ENCODE measurements around the gene TUBB.

The TUBB gene

GRCh38 chr6:30685157-30686008 lies 34.8 kb upstream of the TUBB start:
- no peak for DNase-seq (ENCODE audit: extremely low read depth, low read depth)
- H3K4me3 ChIP-seq (replicated peaks; ENCODE audit: low read depth, low read length): peak overlapping the region; percentile 79
- TF ChIP-seq, protein P1, sequence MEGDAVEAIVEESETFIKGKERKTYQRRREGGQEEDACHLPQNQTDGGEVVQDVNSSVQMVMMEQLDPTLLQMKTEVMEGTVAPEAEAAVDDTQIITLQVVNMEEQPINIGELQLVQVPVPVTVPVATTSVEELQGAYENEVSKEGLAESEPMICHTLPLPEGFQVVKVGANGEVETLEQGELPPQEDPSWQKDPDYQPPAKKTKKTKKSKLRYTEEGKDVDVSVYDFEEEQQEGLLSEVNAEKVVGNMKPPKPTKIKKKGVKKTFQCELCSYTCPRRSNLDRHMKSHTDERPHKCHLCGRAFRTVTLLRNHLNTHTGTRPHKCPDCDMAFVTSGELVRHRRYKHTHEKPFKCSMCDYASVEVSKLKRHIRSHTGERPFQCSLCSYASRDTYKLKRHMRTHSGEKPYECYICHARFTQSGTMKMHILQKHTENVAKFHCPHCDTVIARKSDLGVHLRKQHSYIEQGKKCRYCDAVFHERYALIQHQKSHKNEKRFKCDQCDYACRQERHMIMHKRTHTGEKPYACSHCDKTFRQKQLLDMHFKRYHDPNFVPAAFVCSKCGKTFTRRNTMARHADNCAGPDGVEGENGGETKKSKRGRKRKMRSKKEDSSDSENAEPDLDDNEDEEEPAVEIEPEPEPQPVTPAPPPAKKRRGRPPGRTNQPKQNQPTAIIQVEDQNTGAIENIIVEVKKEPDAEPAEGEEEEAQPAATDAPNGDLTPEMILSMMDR (IDR thresholded peaks at IDR 0.05; ENCODE audit: low read depth, low read length, missing control alignments): peak; percentile 27

- peak within 1 kb of the TSS; percentile 79 for H3K4me3 ChIP-seq (replicated peaks; ENCODE audit: low read depth, low read length)
- TF ChIP-seq, protein P1 (IDR thresholded peaks at IDR 0.05; ENCODE audit: low read depth, low read length, missing control alignments): no peak
- no peak for DNase-seq (ENCODE audit: extremely low read depth, low read depth)
Measured at GRCh38 chr6:30686009-30686907, 33.9 kb upstream of the TUBB start, which contains the start of gene PPP1R18. TSS of gene PPP1R18 (minus strand) at chr6:30686645. CDS start at chr6:30686018, 627 bp downstream.

GRCh38 chr6:30686908-30687658 lies 33.1 kb upstream of the TUBB start:
- H3K4me3 ChIP-seq (replicated peaks; ENCODE audit: low read depth, low read length): peak overlapping the region; percentile 79

GRCh38 chr6:30687659-30688431 lies 32.3 kb upstream of the TUBB start:
- TF ChIP-seq, protein P1 (IDR thresholded peaks at IDR 0.05; ENCODE audit: low read depth, low read length, missing control alignments): peak; percentile 22
- peak overlapping the region; percentile 79 for H3K4me3 ChIP-seq (replicated peaks; ENCODE audit: low read depth, low read length)
- no peak for DNase-seq (ENCODE audit: extremely low read depth, low read depth)

More at GRCh38 chr6:30686908-30687658, 33.1 kb upstream of the TUBB start:
- peak; percentile 81 for DNase-seq (ENCODE audit: extremely low read depth, low read depth)
- TF ChIP-seq, protein P1 (IDR thresholded peaks at IDR 0.05; ENCODE audit: low read depth, low read length, missing control alignments): no peak

DNA sequence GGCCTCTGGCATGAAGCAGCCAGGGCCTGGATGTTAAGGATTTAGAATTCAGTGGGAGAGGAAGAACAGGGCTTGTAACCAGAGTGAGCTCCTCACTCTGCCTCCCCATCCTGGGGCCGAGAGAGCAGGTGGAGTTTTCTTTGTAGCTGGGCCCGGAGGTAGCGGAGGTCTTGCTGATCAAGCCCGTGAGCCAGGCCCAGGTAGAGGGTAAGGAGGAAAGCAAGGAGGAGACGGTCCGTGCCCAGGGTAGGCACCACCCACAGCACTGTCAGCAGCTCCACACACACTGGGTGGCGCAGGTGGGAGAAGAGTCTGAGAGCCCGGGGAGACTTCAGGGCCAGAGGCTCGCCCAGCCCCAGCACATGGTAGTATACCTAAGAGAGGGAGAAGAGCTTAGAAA lies 31.6 kb upstream of the TUBB start:
- DNase-seq (ENCODE audit: extremely low read depth, low read depth): no peak
- H3K4me3 ChIP-seq (replicated peaks; ENCODE audit: low read depth, low read length): peak overlapping the region; percentile 79
- TF ChIP-seq, protein P1 (IDR thresholded peaks at IDR 0.05; ENCODE audit: low read depth, low read length, missing control alignments): no peak
